Activated T-cell treated with anti-CD3 and anti-CD28 coated beads, Interleukin-2, amount 50 U/mL, for 1 hour (primary cell): ENCODE measurements around the gene MDM4.
A peak's percentile ranks its signal among the peaks of the same experiment; 100 is the strongest.
"Not testable (repeated sequence)": the region's sequence is repeated elsewhere in the genome, so short reads cannot be mapped to it uniquely, and the experiment has no call there.

Source experiments
- DNase-seq: peaks from one replicate; pipeline ENCODE4 v3.0.0-alpha.2; 2020

The MDM4 gene

GRCh38 chr1:204520834-204521709 lies 4.9 kb downstream of the MDM4 start:
- peak; percentile 56 for DNase-seq

DNA sequence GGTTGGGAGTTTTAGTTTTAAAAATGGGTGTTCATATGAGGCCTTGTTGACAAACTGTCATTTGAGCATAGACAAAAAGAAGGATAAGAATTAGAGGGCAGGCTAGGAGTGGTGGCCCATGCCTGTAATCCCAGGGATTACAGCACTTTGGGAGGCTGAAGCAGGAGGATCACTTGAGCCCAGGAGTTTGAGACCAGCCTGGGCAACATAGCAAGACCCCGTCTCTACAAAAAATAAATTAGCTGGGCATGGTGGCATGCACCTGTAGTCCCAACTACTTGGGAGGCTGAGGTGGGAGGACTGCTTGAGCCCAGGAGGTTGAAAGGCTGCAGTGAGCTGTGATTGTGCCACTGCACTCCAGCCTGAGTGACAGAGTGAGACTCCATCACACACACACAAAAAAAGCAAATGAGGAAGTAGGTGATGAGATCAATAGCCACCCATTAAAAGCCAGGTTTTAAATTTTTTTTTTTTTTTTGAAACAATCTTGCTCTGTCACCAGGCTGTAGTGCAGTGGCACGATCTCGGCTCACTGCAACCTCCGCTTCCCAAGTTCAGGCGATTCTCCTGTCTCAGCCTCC lies 5.8 kb downstream of the MDM4 start:
- DNase-seq = not testable (repeated sequence)

DNA sequence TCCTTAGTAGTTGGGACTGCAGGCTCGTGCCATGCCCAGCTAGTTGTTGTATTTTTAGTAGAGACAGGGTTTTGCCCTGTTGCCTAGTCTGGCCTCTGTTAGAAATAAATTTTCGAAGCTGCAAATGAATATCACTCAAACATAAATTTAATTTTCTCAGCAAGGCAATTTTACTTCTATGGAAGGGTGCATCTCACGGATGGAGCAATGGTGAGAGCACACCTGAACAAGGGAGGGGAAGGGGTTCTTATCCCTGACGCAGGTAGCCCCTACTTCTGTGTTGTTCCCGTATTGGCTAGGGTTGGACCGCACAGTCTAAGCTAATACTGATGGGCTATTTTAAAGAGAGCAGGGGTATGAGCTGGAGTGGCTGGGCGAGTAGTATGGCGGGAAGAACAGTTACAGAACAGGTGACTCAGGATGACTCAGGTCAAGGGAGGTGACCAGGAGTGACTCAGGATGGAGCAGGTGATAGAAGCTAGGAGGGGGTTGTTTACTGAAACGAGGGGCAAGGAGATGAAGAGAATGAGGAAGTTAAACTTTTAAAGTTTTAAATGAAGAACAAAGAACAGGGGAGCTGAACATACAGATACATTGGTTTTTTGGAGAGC lies 7.5 kb downstream of the MDM4 start:
- no peak for DNase-seq

- no peak for DNase-seq
Observed at GRCh38 chr1:204524986-204525385, 8.8 kb downstream of the MDM4 start.

DNA sequence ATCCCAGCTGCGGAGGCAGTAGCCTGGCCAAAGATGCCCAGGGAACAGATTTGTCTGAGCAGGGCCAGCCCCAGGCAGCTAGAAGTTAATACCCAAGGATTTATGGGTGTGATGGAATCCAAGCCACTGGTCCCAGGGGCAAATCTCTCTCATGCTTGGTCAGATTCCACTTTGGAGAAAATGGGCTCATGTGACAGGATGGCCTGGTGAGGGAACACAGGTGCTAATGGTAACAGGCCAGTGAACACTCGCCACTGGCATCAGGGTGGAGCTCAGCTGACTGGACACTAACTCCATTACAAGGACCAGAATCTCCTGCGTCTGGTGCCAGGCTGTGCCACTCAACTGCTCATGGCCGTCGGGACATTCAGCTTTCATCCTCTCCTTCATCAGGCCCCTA lies 12.0 kb downstream of the MDM4 start:
- DNase-seq = no peak

GRCh38 chr1:204528677-204529076 lies 12.5 kb downstream of the MDM4 start:
- DNase-seq = no peak

DNA sequence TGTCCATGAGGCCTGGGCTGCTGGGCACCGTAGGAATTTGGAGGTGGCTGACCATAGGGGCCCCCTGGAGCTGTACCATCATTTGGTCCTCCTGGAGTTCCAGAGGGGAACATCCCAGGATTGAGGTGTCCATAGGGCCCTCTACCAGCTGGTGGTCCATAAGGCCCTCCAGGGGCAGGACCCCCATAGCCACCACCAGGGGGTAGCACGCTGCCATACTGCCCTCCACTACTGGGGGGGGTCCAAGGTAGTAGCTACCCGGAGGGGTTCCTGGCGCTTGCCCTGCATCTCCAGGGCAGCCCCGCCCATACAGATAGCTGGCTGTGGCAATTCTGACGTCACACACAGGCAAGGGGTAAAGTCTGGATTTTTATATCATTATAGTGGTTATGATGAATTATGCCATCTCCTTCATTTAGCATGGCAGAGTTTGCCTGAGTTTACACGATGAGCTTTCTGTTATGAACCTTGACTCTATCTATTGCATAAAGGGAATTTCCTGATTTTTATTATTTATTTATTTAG lies 13.2 kb downstream of the MDM4 start:
- DNase-seq = no peak

GRCh38 chr1:204530932-204531331 lies 14.7 kb downstream of the MDM4 start:
- no peak for DNase-seq

DNA sequence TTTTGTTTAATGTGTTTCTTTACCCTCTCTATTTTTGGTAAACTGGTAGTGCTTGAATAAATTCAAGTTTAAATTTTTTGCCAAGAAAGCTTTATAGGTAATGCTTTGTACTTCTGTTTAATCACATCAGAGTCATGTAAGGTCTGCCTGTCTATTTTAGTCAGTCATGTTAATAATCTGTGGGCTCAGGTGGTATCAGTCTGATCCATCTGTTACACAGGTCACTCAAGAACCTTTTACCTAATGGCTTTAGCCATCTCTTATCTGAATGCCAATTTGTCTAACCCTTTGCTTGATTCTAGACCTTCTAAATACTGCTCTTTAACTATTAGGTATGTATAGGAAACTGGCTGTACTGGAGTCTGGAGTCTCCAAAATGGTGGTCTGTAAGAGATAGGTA lies 16.6 kb downstream of the MDM4 start:
- DNase-seq = no peak

GRCh38 chr1:204541626-204542025 lies 25.4 kb downstream of the MDM4 start:
- DNase-seq = no peak

- DNase-seq = no peak
Observed at GRCh38 chr1:204544321-204544720, 28.1 kb downstream of the MDM4 start.

- no peak for DNase-seq
Observed at GRCh38 chr1:204545202-204545601, 29.0 kb downstream of the MDM4 start.

DNA sequence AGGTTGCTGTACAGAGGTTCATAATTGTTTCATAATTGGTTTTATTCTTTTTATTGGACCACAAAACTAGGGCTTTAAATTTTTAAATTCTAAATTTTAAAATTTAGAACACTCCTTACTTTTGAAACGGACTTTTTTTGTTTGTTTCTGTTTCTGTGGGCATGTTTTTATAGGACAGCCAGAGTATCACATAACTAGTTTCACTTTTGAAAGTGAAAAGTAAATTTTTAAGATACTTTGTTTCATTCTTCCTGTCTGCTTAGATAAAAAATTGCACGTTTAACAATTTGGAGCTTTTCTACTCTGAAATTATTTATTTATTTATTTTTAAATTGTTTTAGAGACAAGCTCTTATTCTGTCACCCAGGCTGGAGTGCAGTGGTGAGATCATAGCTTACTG lies 29.7 kb downstream of the MDM4 start:
- DNase-seq = no peak

DNA sequence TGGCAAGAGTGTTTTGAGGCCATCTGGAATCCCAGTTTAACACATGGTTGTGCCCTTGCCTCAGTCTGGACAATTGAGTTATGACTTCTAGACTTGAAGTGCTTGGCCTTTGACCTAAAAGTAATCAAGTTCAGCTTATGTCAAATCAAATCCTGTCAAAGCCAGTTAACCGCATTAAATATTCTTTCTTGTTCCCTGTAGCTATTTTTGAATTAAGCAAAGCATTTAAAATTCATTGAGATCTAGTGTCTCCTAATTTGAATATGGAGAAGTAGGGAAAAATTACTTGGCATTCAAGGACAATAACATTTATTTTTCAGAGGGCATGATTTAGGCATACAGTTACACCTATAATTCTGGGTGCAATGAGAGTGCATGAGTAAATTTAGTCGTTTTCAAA lies 32.1 kb downstream of the MDM4 start:
- DNase-seq = no peak

DNA sequence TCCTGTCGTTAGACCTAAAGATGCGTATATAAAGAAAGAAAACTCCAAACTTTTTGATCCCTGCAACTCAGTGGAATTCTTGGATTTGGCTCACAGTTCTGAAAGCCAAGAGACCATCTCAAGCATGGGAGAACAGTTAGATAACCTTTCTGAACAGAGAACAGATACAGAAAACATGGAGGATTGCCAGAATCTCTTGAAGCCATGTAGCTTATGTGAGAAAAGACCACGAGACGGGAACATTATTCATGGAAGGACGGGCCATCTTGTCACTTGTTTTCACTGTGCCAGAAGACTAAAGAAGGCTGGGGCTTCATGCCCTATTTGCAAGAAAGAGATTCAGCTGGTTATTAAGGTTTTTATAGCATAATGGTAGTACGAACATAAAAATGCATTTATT lies 33.1 kb downstream of the MDM4 start:
- DNase-seq = no peak

DNA sequence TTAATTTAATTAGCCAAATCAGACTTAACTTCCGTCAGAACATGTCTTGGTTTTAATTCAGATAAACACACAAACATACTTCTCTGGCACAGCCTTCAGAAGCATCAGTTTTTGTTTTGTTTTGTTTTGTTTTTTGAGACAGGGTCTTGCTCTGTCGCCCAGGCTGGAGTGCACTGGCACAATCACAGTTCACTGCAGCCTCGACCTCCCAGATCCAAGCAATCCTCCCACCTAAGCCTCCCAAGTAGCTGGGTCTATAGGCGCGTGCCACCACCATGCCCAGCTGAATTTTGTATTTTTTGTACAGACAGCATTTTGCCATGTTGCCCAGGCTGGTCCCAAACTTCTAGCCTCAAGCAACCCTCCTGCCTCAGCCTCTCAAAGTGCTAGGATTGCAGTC lies 34.7 kb downstream of the MDM4 start:
- no peak for DNase-seq

DNA sequence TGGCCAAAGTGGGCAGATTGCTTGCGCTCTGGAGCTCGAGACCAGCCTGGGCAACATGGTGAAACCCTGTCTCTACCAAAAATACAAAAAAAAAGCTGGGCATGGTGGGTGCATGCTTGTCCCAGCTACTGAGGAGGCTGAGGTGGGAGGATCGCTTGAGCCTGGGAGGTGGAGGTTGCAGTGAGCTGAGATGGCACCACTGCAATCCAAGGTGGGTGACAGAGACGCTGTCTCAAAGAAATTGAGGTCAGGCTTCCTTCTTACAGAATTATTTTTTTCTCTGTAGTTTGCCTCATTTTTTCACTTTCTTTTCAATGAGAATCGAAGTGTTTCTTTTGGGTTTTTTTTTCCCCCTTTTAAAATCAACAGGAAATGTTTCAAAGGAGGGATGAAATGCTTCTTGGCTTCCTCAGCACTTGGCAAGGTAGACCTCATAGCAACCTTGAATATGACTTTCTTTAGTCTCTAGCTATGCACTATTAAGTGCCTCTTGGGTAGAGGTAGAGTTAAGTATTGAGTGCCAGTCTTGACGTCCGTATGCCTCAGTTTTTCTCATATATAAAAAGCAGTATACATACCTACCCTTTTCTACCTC lies 40.3 kb downstream of the MDM4 start:
- no peak for DNase-seq

GRCh38 chr1:204558467-204558866 lies 42.3 kb downstream of the MDM4 start:
- DNase-seq = no peak

DNA sequence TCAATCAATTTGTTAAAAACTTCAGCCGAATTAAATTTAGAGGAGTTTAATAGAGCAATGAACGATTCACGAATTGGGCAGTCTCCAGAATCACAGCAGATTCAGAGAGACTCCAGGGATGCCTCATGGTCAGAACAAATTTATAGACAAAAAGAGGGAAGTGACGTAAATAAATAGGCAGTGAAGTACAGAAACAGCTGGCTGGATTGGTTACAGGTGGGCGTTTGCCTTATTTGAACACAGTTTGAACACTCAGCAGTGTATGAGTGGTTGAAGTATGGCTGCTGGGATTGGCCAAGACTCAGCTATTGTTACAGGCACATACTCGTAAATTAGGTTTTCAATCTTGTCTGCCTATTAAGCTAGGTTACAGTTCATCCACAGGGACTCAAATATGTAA lies 43.8 kb downstream of the MDM4 start:
- DNase-seq = not testable (repeated sequence)

- no peak for DNase-seq
Observed at GRCh38 chr1:204560590-204561150, 44.5 kb downstream of the MDM4 start.

DNA sequence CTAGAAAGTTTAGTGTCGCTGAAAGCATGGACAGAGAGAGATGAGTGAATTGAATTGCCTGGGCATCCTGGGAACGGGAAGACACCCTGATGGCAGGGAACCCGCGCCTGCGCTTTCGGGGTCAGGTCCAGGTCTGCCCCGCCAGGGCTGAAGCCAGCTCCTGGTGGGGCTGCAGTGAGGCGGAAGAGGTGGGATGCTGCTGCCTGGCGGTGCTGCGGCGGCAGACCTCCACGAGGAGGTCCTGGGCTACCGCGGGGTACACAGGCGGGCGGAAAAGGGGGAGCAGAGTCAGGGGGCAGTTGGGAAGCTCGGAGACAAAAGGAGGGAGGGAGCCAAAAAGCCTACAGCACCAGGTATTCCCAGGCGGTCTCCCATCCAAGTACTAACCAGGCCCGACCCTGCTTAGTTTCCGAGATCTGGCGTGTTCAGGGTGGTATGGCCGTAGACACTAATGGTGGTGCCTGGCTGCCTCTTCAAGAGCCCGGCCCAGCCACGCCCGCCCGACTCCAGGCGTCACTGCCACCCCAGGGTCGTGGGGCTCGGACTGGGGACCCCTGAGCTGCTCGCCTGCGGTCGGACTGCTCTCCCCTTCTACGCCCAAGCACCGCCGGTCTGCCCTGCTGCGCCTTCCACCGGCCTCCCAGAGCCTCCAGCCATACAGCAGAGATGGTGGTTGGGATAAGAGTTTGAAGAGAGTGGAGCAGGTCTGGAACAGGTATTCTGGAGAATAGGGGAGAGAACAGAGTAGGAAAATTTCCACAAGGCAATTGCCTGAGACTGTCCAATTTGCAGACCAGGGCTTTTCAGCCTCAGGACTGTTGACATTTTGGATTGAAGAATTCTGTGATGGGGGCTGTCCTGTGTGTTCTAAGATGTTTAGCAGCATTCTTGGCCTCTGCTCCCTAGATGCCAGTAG lies 46.1 kb downstream of the MDM4 start:
- DNase-seq = no peak

- DNase-seq = no peak
Observed at GRCh38 chr1:204563307-204563706, 47.1 kb downstream of the MDM4 start.
